ENCODE measurements around the gene NRG2. TPM values are rescaled to one million over a fixed set of nuclear protein-coding genes. Genes with fewer than 3 reads are reported as not detected.

NRG2 gene
- total RNA-seq, 1 donor from 2014 or later: 0.81 TPM

- Mint-ChIP-seq H3K9me3 (ENCODE audit: unreplicated experiment) (peaks cover 4% of the 10 kb centered on the region), H3K4me1 (ENCODE audit: low read depth, unreplicated experiment) (no peaks in the 10 kb centered on the region), H3K4me3 (ENCODE audit: unreplicated experiment) (no peak overlapping the region), H3K36me3 (ENCODE audit: unreplicated experiment) (peaks cover 9% of the 10 kb centered on the region), H3K27ac (ENCODE audit: unreplicated experiment) (no peak overlapping the region), H3K27me3 (ENCODE audit: unreplicated experiment) (peaks cover 12% of the 10 kb centered on the region)
- TF ChIP-seq CTCF (IDR thresholded peaks at IDR 0.05; ENCODE audit: partially characterized antibody, unreplicated experiment): no peak
- no peak for DNase-seq
Measured at GRCh38 chr5:139872851-139873794, 170.0 kb downstream of the NRG2 start.

GRCh38 chr5:139872052-139872766 is 170.9 kb downstream of the NRG2 start:
- DNase-seq: no peak
- peaks cover 7% of the 10 kb centered on the region for H3K9me3 Mint-ChIP-seq (ENCODE audit: unreplicated experiment)
- H3K36me3 Mint-ChIP-seq (ENCODE audit: unreplicated experiment): peaks cover 9% of the 10 kb centered on the region
- H3K4me1 Mint-ChIP-seq (ENCODE audit: low read depth, unreplicated experiment): no peaks in the 10 kb centered on the region
- H3K27ac Mint-ChIP-seq (ENCODE audit: unreplicated experiment): no peak overlapping the region
- no peak overlapping the region for H3K4me3 Mint-ChIP-seq (ENCODE audit: unreplicated experiment)
- TF ChIP-seq CTCF (IDR thresholded peaks at IDR 0.05; ENCODE audit: partially characterized antibody, unreplicated experiment): peak; percentile 20
- peaks cover 12% of the 10 kb centered on the region for H3K27me3 Mint-ChIP-seq (ENCODE audit: unreplicated experiment)

GRCh38 chr5:139871614-139872013 is 171.5 kb downstream of the NRG2 start:
- no peak for TF ChIP-seq CTCF (IDR thresholded peaks at IDR 0.05; ENCODE audit: partially characterized antibody, unreplicated experiment)
- Mint-ChIP-seq H3K4me1 (ENCODE audit: low read depth, unreplicated experiment) (no peaks in the 10 kb centered on the region), H3K36me3 (ENCODE audit: unreplicated experiment) (peaks cover 9% of the 10 kb centered on the region), H3K27me3 (ENCODE audit: unreplicated experiment) (peaks cover 12% of the 10 kb centered on the region), H3K4me3 (ENCODE audit: unreplicated experiment) (no peak overlapping the region), H3K9me3 (ENCODE audit: unreplicated experiment) (peaks cover 7% of the 10 kb centered on the region), H3K27ac (ENCODE audit: unreplicated experiment) (no peak overlapping the region)
- DNase-seq: no peak

GRCh38 chr5:139870677-139871076 is 172.4 kb downstream of the NRG2 start:
- H3K4me1 Mint-ChIP-seq (ENCODE audit: low read depth, unreplicated experiment): no peaks in the 10 kb centered on the region
- no peak overlapping the region for H3K27ac Mint-ChIP-seq (ENCODE audit: unreplicated experiment)
- peaks cover 7% of the 10 kb centered on the region for H3K9me3 Mint-ChIP-seq (ENCODE audit: unreplicated experiment)
- no peak for DNase-seq
- no peak for TF ChIP-seq CTCF (IDR thresholded peaks at IDR 0.05; ENCODE audit: partially characterized antibody, unreplicated experiment)
- peaks cover 12% of the 10 kb centered on the region for H3K27me3 Mint-ChIP-seq (ENCODE audit: unreplicated experiment)
- peaks cover 6% of the 10 kb centered on the region for H3K36me3 Mint-ChIP-seq (ENCODE audit: unreplicated experiment)
- no peak overlapping the region for H3K4me3 Mint-ChIP-seq (ENCODE audit: unreplicated experiment)
